ENCODE results near the gene KRI1.
"Not testable (repeated sequence)": the region's sequence is repeated elsewhere in the genome, so short reads cannot be mapped to it uniquely, and the experiment has no call there.

KRI1 gene

GRCh38 chr19:10533646-10534386 is 32.0 kb downstream of the KRI1 start:
- DNase-seq (ENCODE audit: low read depth): peak; percentile 43
- no peak for TF ChIP-seq CTCF (conservative IDR thresholded peaks at IDR 0.05; ENCODE audit: control insufficient read depth, insufficient read depth, low read depth, low read length)
- H3K4me3 ChIP-seq (ENCODE audit: control insufficient read depth, low read depth, low read length): no peak overlapping the region

- no peak overlapping the region for H3K4me3 ChIP-seq (ENCODE audit: control insufficient read depth, low read depth, low read length)
- no peak for TF ChIP-seq CTCF (conservative IDR thresholded peaks at IDR 0.05; ENCODE audit: control insufficient read depth, insufficient read depth, low read depth, low read length)
- DNase-seq (ENCODE audit: low read depth): no peak
Measured at GRCh38 chr19:10532457-10532856, 33.4 kb downstream of the KRI1 start.

GRCh38 chr19:10526887-10527286 is 38.9 kb downstream of the KRI1 start:
- not testable (repeated sequence) for DNase-seq (ENCODE audit: low read depth)

GRCh38 chr19:10525636-10526035 is 40.2 kb downstream of the KRI1 start:
- TF ChIP-seq CTCF (conservative IDR thresholded peaks at IDR 0.05; ENCODE audit: control insufficient read depth, insufficient read depth, low read depth, low read length): no peak
- H3K4me3 ChIP-seq (ENCODE audit: control insufficient read depth, low read depth, low read length): no peak overlapping the region
- DNase-seq (ENCODE audit: low read depth): no peak

More at GRCh38 chr19:10526887-10527286, 38.9 kb downstream of the KRI1 start:
- H3K4me3 ChIP-seq (ENCODE audit: control insufficient read depth, low read depth, low read length): not testable (repeated sequence)

- no peak for TF ChIP-seq CTCF (conservative IDR thresholded peaks at IDR 0.05; ENCODE audit: control insufficient read depth, insufficient read depth, low read depth, low read length)
- no peak overlapping the region for H3K4me3 ChIP-seq (ENCODE audit: control insufficient read depth, low read depth, low read length)
- no peak for DNase-seq (ENCODE audit: low read depth)
Measured at GRCh38 chr19:10523135-10523636, 42.6 kb downstream of the KRI1 start.

GRCh38 chr19:10521461-10522171 is 44.2 kb downstream of the KRI1 start:
- DNase-seq (ENCODE audit: low read depth): no peak
- no peak for TF ChIP-seq CTCF (conservative IDR thresholded peaks at IDR 0.05; ENCODE audit: control insufficient read depth, insufficient read depth, low read depth, low read length)
- H3K4me3 ChIP-seq (ENCODE audit: control insufficient read depth, low read depth, low read length): no peak overlapping the region

GRCh38 chr19:10520652-10521318 is 45.0 kb downstream of the KRI1 start:
- TF ChIP-seq CTCF (conservative IDR thresholded peaks at IDR 0.05; ENCODE audit: control insufficient read depth, insufficient read depth, low read depth, low read length): no peak
- DNase-seq (ENCODE audit: low read depth): no peak
- no peak overlapping the region for H3K4me3 ChIP-seq (ENCODE audit: control insufficient read depth, low read depth, low read length)
